GM18499 (cell line): ENCODE data around the gene PSMC3.
A peak's percentile ranks its signal among the peaks of the same experiment; 100 is the strongest.

Experiments
- ATAC-seq: cut with Tn5 transposase; IDR thresholded peaks from one replicate; pipeline ENCODE4 v1.9.1; 2021; ENCODE audit warnings: moderate number of reproducible peaks; ENCODE audit not compliant: insufficient read depth, unreplicated experiment

PSMC3 gene

GRCh38 chr11:47395223-47396048 is 30.8 kb downstream of the PSMC3 start:
- ATAC-seq = no peak

- ATAC-seq = no peak
These were observed 31.7 kb downstream of the PSMC3 start for GRCh38 chr11:47394322-47395222.

- no peak for ATAC-seq
These were observed 32.3 kb downstream of the PSMC3 start for GRCh38 chr11:47394050-47394321.

DNA sequence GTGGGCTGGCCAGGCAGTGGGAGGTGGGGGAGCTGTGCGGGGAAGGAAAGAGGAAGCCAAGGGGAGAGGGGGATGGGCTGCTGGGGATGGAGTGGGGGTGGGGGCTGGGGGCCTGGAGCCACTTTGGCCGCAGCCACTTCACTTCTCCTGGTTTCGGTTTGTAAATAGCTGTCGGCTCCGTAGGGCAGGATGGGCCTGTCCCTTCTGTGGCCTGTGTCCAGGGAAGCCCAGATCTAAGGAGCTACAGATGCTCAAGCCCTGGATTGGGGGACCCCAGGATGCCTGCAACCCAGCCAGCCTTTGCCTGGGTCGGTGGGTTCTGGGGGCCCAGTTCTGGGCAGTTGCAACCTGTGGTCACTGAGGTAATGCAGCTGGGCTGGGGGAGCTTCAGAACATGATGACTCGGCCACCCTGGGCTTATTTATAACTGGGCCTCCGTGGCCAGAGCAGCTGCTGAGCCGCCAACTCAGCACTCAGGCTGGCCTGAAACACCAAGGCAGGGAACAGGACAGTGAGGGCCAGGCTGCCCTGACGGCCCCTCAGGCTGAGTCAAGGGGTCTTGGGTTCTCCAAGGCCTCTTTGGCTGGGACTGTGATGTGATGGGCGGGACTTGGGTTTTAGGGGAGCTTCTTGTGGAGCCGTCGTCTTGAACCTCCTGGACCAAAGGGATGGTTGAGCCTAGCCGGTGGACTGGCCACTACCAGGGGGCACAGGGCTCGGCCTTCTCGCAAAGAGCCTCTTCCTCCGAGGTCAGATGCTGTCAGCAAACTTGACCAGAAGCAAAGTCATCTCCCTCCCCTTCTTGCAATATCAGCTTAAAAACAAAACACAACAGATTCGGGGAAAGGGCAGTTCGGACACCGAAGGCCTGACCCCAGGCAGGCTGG is 32.8 kb downstream of the PSMC3 start:
- ATAC-seq = no peak

DNA sequence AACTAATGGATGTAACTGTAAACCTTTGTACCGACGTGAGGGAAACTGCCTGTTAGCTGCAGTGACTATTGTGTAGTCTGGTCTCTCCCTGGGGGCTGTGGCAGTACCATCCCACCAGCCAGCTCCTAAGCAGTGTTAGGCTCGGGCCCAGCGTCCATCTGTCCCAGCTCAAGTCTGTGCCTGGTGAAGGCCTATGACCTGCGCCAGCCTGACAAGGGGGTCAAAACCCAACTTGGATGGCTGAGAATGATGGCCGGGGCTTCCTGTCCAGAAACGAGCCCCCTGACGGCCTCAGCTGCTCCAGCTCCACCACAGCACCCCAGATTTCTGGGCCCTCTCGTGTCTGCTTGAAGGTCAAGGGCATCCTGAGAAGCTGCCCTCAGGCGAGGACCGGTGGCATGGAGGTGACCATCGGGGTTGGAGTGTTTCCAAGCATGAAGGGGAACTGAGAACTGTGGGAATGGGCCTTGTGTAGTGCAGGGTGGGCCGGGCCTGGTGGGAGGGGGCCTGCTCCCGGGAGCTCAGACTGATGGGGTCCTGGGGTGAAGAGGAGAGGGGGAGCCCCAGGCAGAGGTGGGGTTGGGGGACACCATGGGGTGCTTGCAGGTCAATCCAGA is 33.6 kb downstream of the PSMC3 start:
- ATAC-seq = no peak

- ATAC-seq = no peak
These were observed 34.4 kb downstream of the PSMC3 start for GRCh38 chr11:47391711-47392432.

DNA sequence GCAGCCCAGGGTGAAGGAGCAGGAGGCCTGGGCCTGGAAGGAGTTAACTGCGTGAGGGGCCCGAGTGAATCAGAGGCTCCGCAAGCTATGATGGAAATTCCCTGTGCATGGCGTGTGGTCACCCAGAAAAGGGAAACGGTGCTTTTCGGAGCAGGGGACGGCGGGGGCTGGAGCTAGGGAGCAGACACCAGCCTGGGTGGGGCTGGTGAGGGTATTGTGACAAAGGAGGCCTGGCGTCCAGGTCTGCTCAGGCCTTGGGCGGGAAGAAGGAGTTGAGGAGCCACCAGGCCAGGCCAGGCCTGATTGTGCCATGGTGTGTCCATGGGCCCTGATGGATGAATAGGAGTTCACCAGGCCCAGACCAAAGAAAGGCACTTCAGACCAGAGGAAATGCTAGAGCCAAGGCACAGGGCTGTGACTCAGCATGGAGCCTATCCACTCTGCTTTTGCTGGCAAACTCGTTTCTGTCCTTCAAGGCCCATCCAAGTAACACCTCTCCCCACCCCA is 35.1 kb downstream of the PSMC3 start:
- ATAC-seq = no peak

DNA sequence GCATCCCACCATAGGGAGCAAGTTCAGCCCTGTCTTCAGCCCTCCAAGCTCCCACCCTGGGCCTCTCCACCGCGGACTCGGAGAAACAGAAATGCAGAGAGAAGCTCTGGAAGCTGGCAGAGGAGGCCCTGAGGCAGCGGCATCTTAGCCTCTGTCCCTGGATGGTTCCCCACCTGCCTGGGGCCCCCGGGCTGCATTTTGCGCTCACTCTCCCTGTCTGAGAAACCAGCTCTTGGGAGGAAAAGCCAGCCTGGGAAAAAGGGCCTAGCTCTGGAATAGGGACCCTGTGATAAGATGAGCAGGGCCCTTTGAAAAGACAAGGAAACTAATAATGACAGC is 35.8 kb downstream of the PSMC3 start:
- no peak for ATAC-seq

GRCh38 chr11:47389577-47390421 is 36.4 kb downstream of the PSMC3 start:
- ATAC-seq = no peak

DNA sequence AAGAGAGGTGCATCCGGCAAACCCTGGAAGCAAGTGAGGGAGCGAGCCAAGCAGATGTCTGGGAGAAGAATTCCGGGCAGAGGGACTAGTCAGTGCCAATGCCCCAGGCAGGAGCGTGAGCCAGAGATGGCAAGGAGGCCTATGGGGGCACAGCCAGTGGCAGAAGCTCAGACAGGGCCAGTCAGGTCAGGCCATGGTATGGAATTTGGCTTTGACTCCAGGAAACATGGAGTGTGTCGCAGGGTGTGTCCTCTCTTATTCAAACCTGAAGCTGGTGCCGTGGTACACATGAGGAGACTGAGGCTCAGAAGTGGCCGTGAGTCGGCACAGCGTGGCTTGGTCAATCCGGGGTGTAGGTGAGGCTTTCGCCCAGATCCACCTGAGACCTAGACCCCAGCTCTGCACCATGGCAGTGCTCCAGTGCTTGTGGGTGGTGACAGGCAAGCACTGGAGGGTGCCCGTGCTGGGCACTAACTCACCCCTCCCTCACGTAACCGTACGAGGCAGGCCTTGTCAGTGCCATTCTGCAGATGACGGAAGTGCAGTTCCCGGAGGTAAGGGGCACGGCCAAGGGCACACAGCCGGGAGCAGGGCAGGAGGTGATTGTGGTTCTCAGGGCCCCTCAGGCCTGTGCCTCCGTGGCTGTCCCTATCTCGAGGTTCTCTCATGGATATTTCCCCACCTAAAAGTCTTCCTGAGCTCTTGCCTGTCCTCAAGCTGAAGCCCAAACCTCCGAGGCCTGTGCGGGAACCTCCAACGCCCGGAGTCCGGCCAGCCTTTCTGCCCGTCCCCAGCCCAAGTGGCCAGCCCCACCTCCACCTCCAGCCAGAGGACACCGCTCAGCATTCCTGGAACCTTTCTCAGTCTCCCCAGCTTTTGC is 37.3 kb downstream of the PSMC3 start:
- no peak for ATAC-seq

DNA sequence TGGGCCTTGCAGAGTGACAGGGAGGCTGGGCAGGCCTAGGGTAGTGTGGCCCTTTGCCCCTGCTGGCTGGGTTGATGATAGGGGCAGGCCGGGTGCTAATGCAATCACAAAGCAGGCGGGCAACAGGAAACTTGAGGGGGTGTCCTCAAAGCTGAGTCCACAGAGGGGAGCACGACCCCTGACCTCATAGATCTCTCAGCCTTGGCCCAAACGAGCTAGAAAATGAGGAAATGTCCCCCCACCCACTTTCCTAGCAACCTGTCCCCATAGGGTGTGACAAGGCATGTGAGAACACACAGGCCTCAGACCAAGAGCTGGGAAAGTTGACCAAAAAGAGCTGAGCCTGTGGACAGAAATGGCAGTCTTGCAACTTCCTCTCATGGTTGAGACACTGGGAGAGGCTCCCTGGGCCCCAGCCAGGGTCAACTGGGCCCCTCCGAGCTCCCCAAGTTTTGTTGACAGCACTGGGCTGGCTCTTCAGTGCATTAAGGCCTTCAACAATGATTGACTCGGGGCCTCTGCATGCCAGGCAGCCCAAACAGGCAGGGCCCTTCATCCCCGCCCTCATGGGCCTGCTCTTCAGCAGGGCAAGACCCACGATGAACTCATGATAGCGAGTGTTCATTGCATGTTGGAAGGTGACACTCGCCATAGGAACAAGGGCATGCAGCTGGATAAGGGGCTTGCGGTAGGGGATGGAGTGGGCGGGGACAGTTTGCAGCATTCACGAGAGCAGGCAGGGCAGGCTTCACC is 38.1 kb downstream of the PSMC3 start:
- ATAC-seq = no peak

GRCh38 chr11:47384498-47384897 is 41.7 kb downstream of the PSMC3 start:
- ATAC-seq = no peak

DNA sequence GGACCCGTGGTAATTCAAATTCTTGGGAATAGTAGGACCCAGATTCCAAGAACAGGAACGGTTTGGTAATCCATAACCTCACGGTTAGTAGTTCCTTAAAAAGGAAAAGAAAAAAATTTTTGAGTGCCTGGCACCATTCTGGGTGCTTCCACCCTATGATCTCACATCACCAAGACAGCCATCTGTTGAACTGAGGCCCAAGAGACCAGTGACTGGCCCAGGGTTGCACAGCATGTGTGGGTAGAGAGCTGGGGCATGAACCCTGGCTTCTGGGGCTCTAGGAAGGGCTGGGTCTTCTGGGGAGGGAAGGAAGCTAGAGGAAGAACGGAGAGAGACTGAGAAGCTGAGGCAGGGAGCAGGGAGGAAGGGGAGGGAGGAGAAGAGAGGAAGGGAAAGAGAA is 43.2 kb downstream of the PSMC3 start:
- no peak for ATAC-seq

GRCh38 chr11:47380078-47380477 is 46.2 kb downstream of the PSMC3 start:
- ATAC-seq = no peak

DNA sequence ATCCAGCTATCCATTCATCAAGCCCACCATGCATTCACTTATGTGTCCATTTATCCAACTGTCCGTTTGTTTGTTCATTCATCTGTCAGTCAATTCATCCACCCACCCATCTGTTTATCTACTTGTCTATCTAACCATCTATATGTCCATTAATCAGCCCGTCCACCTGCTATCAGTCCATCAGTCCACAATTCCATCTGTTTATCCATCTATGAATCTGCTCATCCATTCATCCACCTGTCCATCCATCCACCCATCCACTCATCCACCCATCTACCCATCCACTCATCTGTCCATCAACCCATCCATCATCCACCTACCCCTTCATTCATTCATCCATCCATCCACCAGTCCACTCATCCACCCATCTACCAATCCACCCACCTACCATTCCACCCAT is 46.9 kb downstream of the PSMC3 start:
- no peak for ATAC-seq

DNA sequence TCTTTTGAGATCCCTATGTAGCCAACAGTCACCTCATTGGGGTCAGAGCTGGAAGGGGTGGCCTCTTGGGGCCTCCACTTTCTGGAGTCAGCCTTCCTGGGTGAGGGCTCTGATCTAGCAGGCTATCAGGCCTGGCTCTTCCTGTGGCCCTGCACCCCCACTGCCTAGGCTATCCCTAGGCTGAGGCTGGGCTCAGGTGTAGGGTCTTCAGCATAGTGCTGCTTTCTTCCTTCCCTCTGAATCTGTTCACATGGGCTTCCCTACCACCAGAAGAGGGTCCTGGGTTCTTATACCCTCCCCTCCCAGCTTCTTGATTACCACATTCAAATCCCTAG is 47.4 kb downstream of the PSMC3 start:
- peak; percentile 8 for ATAC-seq
